Activated T-cell treated with anti-CD3 and anti-CD28 coated beads, Interleukin-2, amount 50 U/mL, for 24 hours (primary cell): ENCODE measurements around the gene ASB11.
"Not testable (repeated sequence)": the region's sequence is repeated elsewhere in the genome, so short reads cannot be mapped to it uniquely, and the experiment has no call there.

Source experiments
- DNase-seq: peaks from one replicate; pipeline ENCODE4 v3.0.0-alpha.2; 2020
- H3K27ac Mint-ChIP-seq: 2 replicates; pipeline ENCODE4 v1.8.0; 2020; ENCODE audit warnings: mild to moderate bottlenecking, mixed read lengths
- H3K27me3 Mint-ChIP-seq: 2 replicates; pipeline ENCODE4 v1.8.0; 2020; ENCODE audit warnings: mixed read lengths
- H3K36me3 Mint-ChIP-seq: 2 replicates; pipeline ENCODE4 v1.8.0; 2020; ENCODE audit warnings: low read depth, mixed read lengths
- H3K4me1 Mint-ChIP-seq: 2 replicates; pipeline ENCODE4 v1.8.0; 2020; ENCODE audit warnings: low read depth, mixed read lengths
- H3K4me3 Mint-ChIP-seq: 2 replicates; pipeline ENCODE4 v1.8.0; 2020; ENCODE audit warnings: mild to moderate bottlenecking, moderate library complexity, mixed read lengths
- H3K9me3 Mint-ChIP-seq: 2 replicates; pipeline ENCODE4 v1.8.0; 2020; ENCODE audit warnings: mixed read lengths

ASB11 gene

DNA sequence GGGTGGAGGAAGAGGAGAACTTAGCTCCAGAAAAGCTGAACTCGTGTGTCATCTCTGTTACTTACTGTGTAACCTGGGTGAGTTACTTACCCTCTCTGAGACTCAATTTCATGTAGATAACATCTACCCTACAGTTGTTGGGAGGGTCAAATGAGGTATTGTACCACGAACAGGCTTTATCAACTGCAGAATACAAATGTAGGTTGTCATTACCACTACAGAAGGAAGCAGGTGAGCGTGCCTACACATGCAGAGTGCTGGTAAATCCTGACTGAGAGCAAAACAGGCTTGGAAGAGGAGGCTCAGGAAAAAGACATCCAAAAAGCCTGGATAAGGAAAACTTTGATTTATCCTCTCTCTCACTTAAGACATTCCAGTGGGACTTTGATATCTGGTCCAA lies 12.7 kb upstream of the ASB11 start:
- Mint-ChIP-seq H3K9me3 (no peaks in the 10 kb centered on the region), H3K36me3 (peaks cover 67% of the 10 kb centered on the region), H3K27me3 (peaks cover 14% of the 10 kb centered on the region), H3K4me3 (no peak overlapping the region), H3K27ac (no peak overlapping the region), H3K4me1 (peaks cover 3% of the 10 kb centered on the region)
- DNase-seq = no peak

DNA sequence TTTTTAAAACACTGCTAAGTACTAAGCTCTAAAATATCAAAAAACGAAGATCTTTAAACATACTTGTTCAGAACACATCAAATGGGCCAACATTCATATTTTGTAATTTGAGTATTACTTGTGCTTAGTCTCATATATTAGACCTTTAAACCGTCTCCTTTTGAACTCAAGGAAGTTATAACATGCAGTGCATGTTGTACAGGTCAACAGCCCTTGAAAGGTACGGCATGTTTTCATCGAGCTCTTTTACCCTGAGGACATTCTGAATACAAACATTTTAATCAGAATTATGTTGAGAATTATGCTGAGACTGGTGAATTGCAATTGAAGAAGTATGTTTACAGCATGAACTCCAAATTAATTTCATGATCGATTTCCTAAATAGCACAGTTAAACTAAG lies 7.0 kb upstream of the ASB11 start:
- no peak for DNase-seq
- Mint-ChIP-seq H3K27ac (no peak overlapping the region), H3K9me3 (no peaks in the 10 kb centered on the region), H3K27me3 (peaks cover 16% of the 10 kb centered on the region), H3K36me3 (peaks cover 58% of the 10 kb centered on the region), H3K4me3 (no peak overlapping the region), H3K4me1 (no peaks in the 10 kb centered on the region)

DNA sequence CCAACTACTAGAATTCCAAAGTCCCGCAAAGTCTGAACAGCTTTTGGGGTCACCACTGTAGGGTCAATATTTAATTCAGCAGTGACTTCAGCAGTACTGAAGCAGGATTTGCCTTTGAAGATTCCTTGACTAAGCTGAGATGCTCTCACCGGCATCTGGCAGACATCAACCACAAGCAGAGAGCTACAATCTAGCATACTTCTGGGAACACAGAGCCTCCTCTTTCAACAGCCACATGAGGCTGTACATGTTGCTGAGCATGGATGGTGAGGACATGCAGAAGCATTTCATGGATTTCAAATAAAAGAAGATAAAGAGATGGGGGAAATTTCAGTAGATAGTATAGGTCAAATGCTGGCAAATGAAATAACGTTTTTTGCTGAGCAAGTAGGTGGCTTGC lies 6.6 kb upstream of the ASB11 start:
- Mint-ChIP-seq H3K4me1 (no peaks in the 10 kb centered on the region), H3K36me3 (peaks cover 57% of the 10 kb centered on the region), H3K27ac (no peak overlapping the region), H3K27me3 (peaks cover 16% of the 10 kb centered on the region), H3K4me3 (no peak overlapping the region), H3K9me3 (no peaks in the 10 kb centered on the region)
- no peak for DNase-seq

DNA sequence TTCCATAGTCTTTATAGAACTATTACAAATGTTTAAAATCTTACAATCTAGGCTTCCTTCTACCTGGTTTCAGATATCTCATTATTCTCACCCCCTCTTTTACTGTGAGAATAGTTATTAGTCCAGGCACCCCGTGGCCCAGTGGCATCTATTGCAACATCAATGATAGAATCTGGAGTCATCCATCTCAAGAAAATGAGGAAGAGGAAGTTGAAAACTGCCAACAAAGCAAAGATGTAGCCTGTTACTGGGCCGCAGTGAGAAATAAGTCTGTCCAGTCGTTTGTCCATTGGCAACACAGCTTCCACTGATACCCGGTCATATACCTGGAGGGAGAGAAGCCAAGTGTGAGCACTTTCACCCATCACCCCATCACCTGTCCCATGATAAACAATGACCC lies 6.0 kb upstream of the ASB11 start:
- Mint-ChIP-seq H3K9me3 (no peaks in the 10 kb centered on the region), H3K4me1 (no peaks in the 10 kb centered on the region), H3K27ac (no peak overlapping the region), H3K4me3 (no peak overlapping the region), H3K36me3 (peaks cover 57% of the 10 kb centered on the region), H3K27me3 (peaks cover 16% of the 10 kb centered on the region)
- no peak for DNase-seq

DNA sequence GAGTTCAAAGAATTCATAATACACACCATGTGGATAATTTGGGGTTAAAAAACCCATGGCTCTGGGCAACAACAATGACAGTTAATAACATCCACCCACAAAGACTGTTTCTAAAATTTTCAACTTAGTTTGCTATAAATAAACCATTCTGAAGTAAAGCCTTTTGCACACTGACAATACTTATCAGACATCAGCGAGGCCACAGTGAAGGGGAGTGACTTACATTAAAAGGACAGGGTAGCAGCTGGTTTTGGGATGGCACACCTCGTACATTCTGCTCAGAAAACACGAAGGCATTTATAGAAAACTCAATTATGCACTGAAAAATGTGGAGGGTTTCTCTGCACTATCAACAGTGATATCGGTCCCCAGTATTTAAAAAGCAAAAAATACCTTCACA lies 4.9 kb upstream of the ASB11 start:
- Mint-ChIP-seq H3K9me3 (no peaks in the 10 kb centered on the region), H3K4me3 (no peak overlapping the region), H3K4me1 (no peaks in the 10 kb centered on the region), H3K27me3 (peaks cover 16% of the 10 kb centered on the region), H3K27ac (no peak overlapping the region), H3K36me3 (peaks cover 51% of the 10 kb centered on the region)
- no peak for DNase-seq

DNA sequence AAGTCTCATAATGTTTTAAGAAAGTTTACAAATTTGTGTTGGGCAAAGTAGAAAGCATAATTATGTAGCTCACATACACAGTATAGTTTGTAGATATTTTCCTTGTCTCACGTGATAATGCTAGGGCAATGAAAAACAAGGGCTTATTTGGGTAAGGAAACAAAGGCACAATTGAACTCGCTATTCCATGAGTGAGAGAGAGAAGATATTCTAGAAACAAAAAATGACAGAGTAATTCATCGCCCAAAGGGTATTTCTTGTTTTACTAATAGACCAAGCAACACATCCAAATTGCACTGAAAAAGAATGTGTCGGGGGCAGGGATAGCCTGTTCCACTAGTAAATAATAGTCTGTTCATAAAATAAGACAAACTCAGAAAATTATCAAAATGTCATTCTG lies 3.6 kb upstream of the ASB11 start:
- Mint-ChIP-seq H3K4me3 (no peak overlapping the region), H3K36me3 (peaks cover 42% of the 10 kb centered on the region), H3K9me3 (no peaks in the 10 kb centered on the region), H3K4me1 (no peaks in the 10 kb centered on the region), H3K27me3 (peaks cover 18% of the 10 kb centered on the region), H3K27ac (no peak overlapping the region)
- no peak for DNase-seq

DNA sequence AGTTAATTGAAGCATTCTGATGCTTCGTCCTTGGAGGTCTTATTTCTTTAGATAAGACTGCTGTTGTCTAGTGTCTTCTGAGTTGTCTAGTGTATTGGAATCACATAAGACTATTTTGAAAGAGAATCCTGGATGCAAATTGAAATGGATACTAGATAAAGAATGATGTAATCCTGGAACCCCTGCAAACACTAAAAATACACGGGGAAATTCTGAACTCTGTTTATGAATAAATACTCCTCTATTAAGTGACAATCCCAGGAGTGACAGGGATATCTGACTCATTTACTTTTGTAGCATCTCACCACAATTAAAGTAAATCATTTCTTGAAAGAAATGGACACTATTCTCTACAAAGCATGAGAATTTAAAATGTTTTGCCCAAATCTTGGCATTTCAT lies 968 bp downstream of the ASB11 start:
- no peak for DNase-seq
- H3K27ac Mint-ChIP-seq = no peak overlapping the region
- no peak overlapping the region for H3K4me3 Mint-ChIP-seq
- H3K9me3 Mint-ChIP-seq = no peaks in the 10 kb centered on the region
- H3K4me1 Mint-ChIP-seq = no peaks in the 10 kb centered on the region
- peaks cover 13% of the 10 kb centered on the region for H3K27me3 Mint-ChIP-seq
- peaks cover 9% of the 10 kb centered on the region for H3K36me3 Mint-ChIP-seq

DNA sequence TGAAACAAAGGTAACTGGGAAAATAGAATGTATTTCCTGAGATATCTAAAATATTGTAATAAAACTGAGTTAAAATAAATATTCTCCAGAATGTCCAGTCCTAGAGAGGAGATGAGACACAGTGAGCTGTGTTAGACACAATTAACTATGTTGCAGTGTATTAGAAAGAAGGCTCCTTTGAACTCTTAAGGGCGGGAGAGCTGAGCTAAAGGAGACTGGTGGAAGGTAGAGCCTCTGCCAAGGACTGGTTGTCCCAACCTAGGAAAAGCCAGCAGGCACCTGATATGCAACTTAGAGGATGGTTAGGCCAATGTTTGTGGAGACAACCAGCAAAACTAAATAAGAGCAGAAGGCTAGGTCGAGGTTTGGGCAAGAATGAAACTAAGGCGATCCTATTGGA lies 4.3 kb downstream of the ASB11 start:
- no peaks in the 10 kb centered on the region for H3K36me3 Mint-ChIP-seq
- no peaks in the 10 kb centered on the region for H3K4me1 Mint-ChIP-seq
- H3K9me3 Mint-ChIP-seq = no peaks in the 10 kb centered on the region
- H3K4me3 Mint-ChIP-seq = no peak overlapping the region
- DNase-seq = no peak
- H3K27me3 Mint-ChIP-seq = peaks cover 32% of the 10 kb centered on the region
- no peak overlapping the region for H3K27ac Mint-ChIP-seq

DNA sequence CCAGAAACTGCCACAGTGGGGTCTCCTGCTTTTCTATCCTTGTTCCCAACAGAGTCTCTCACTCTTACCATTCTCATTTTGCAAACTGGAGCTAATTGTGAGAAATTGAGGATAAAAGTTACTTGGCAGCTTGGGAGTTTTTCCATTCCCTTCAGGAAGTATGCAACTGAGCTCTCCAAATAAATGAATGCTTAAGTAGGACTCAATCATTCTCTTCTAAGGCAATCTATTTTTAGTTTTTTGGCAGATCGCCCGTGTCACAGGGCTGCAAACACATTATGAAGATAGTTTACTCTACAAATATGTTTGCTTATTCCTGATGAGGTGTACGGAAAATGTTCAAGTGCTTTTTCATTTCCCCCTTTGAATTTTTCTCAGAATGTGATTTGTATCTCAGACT lies 5.3 kb downstream of the ASB11 start:
- H3K27me3 Mint-ChIP-seq = peaks cover 38% of the 10 kb centered on the region
- no peak for DNase-seq

DNA sequence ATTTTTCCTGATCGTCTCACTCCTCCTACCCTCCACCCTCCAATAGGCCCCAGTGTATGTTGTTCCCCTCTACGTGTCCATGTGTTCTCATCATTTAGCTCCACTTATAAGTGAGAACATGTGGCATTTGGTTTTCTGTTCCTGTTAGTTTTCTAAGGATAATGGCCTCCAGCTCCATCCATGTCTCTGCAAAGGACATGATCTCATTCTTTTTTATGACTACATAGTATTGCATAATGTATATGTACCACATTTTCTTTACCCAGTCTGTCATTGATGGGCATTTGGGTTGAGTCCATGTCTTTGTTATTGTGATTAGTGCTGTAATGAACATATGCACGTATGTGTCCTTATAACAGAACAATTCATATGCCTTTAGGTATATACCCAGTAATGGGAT lies 9.5 kb downstream of the ASB11 start:
- not testable (repeated sequence) for H3K4me3 Mint-ChIP-seq, H3K9me3 Mint-ChIP-seq, DNase-seq, H3K4me1 Mint-ChIP-seq, H3K27ac Mint-ChIP-seq, H3K36me3 Mint-ChIP-seq
- peaks cover 52% of the 10 kb centered on the region for H3K27me3 Mint-ChIP-seq

More for the DNA sequence above, 5.3 kb downstream of the ASB11 start:
- no peak overlapping the region for H3K27ac Mint-ChIP-seq
- H3K4me1 Mint-ChIP-seq = no peaks in the 10 kb centered on the region
- no peaks in the 10 kb centered on the region for H3K9me3 Mint-ChIP-seq
- H3K36me3 Mint-ChIP-seq = no peaks in the 10 kb centered on the region
- H3K4me3 Mint-ChIP-seq = no peak overlapping the region

DNA sequence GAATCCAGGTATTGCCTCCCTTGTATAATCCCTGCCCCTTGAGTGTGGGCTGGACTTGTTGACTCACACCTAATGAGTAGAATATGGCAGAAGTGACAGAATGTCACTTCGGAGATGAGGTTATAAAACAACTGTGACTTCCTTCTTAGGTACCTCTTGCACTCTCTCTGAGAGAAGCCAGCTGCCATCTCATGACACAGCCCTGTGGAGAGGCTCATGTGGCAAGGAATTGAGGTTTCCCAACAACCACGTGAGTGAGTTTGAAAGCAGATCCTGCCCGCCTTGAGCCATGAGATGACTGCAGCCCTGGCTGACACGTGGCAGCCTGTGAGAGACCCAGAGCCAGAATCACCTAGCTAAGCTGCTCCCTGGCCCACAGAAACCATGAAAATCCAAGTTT lies 13.5 kb downstream of the ASB11 start:
- Mint-ChIP-seq H3K4me3 (no peak overlapping the region), H3K27me3 (peaks cover 45% of the 10 kb centered on the region), H3K4me1 (peaks cover 5% of the 10 kb centered on the region), H3K36me3 (no peaks in the 10 kb centered on the region), H3K9me3 (no peaks in the 10 kb centered on the region), H3K27ac (peak overlapping the region; percentile 1)
- no peak for DNase-seq

DNA sequence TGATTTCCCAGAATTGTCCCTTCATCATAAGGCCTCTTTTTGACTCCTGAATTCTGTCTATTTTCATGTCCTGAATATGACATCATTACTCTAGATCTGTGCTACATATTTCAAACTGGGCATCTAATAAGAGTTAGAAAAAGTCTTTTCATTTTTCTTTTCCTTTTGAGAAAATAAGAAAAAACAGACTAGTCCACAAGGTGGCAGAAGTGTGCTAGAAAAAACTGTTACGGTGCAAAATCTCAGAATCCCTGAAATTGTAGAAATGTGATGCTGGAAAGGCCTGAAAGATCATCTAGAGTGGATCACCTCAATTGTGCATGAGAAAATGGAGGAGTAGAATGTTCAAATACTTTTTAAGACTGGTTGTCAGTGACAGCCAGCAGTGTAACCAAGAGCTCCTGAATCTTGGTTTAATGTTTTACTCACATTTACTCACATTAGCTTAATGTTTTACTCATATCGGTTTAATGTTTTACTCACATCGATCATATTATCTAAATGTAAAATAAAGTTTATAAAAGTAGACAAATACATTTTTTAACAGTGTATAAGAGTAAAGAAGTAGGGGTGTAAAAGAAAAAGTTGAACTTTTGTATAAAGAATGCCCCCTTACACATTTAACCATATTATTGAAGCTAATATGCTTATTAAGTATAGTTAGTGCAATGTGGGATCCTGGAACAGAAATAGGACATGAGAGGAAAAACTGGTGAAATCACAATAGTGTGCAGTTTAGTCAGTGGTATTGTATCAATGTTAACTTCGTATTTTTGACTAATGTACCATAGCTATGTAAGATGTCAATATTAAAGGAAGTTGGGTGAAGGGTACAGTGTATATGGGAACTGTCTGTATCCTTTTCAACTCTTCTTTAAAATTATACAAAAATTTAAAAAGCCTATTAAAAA lies 15.2 kb downstream of the ASB11 start:
- DNase-seq = no peak
- H3K36me3 Mint-ChIP-seq = no peaks in the 10 kb centered on the region
- no peak overlapping the region for H3K4me3 Mint-ChIP-seq
- no peak overlapping the region for H3K27ac Mint-ChIP-seq
- H3K27me3 Mint-ChIP-seq = peaks cover 32% of the 10 kb centered on the region
- H3K9me3 Mint-ChIP-seq = no peaks in the 10 kb centered on the region
- H3K4me1 Mint-ChIP-seq = peaks cover 5% of the 10 kb centered on the region

DNA sequence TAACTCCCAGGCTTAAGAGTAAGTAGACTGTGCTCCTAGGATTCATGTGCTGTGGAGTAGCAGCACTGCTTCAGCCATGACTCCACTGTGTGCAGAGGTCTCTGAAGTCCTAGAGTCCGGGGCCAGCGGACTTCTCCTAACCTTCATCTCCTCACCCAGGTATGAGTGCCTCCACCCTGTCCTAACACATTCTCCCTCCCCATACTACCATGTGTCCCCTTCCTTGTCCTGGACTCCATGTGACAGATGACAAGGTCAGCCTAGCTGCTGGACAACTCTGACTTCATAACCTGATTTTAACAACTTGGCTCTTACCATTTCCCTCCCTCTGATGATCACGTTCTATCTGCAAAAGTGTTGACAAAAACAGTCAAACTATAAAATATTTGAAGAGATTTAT lies 16.7 kb downstream of the ASB11 start:
- H3K36me3 Mint-ChIP-seq = no peaks in the 10 kb centered on the region
- H3K27ac Mint-ChIP-seq = no peak overlapping the region
- no peak overlapping the region for H3K4me3 Mint-ChIP-seq
- H3K9me3 Mint-ChIP-seq = no peaks in the 10 kb centered on the region
- no peak for DNase-seq
- H3K4me1 Mint-ChIP-seq = peaks cover 5% of the 10 kb centered on the region
- peaks cover 28% of the 10 kb centered on the region for H3K27me3 Mint-ChIP-seq

DNA sequence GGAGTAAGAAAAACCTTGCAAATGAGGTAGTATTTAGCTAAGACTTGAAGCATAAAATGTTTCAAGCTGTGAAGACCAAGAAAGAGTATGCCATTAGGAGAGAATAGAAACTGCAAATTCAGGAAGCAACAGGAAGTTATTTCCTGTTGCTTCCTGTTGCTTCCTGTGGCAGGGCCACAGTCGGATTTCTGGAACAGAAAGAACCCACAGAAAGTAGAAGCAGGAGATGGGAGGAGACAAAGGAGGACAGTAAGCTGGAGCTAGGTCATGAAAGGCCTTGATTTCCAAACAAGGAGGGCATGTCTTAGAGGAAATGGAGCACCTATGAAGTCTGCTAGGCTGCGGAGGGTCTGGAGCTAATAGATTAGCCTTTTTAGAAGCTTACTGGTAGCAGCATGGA lies 17.2 kb downstream of the ASB11 start:
- H3K36me3 Mint-ChIP-seq = no peaks in the 10 kb centered on the region
- H3K4me1 Mint-ChIP-seq = peaks cover 5% of the 10 kb centered on the region
- no peak overlapping the region for H3K4me3 Mint-ChIP-seq
- DNase-seq = no peak
- H3K27ac Mint-ChIP-seq = no peak overlapping the region
- no peaks in the 10 kb centered on the region for H3K9me3 Mint-ChIP-seq
- peaks cover 32% of the 10 kb centered on the region for H3K27me3 Mint-ChIP-seq

DNA sequence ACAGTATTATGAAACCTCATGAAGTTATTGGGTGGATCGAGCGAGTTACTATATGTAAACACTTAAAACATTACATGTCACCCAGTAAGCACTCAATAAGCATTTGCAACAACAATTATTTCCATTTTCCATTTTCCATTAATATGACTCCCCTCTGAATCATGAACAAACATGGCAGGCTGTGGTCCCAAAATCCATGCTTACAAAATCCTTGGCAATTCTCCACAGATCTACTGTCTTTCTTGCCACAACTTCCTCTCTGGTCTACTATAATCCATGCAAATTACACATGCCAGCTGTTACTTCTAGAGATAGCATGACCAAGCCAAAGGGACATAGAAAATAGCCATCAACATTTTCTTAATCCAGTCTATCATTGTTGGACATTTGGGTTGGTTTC lies 22.0 kb downstream of the ASB11 start:
- Mint-ChIP-seq H3K36me3 (no peaks in the 10 kb centered on the region), H3K9me3 (no peaks in the 10 kb centered on the region), H3K27me3 (peaks cover 12% of the 10 kb centered on the region), H3K4me1 (no peaks in the 10 kb centered on the region), H3K4me3 (no peak overlapping the region), H3K27ac (no peak overlapping the region)
- DNase-seq = no peak

DNA sequence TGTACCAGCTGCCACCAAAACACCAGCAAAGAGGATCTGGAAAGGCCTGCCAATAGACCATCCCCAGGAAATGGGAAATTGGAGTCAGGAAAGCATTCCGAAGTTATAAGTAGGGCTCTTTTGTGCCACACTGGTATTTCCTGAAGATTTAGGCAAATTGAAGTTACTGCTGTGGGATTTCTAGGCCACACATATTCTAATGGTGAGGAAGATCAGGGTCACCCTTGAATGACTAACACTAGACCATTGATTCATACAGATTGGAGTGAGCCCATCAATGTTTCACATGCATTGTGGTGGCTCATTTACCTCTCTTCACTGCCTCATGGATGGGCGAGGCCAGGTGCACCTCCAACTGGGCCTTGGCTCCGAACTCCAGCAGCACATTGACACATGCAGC lies 22.6 kb downstream of the ASB11 start:
- Mint-ChIP-seq H3K4me3 (no peak overlapping the region), H3K27ac (no peak overlapping the region), H3K36me3 (no peaks in the 10 kb centered on the region), H3K4me1 (no peaks in the 10 kb centered on the region), H3K27me3 (peaks cover 12% of the 10 kb centered on the region), H3K9me3 (no peaks in the 10 kb centered on the region)
- no peak for DNase-seq
